ENCODE measurements around the gene CLSTN1. TPM values are rescaled to one million over a fixed set of nuclear protein-coding genes. Genes with fewer than 3 reads are reported as not detected.

The CLSTN1 gene
- total RNA-seq, 1 donor, result 140 TPM

DNA sequence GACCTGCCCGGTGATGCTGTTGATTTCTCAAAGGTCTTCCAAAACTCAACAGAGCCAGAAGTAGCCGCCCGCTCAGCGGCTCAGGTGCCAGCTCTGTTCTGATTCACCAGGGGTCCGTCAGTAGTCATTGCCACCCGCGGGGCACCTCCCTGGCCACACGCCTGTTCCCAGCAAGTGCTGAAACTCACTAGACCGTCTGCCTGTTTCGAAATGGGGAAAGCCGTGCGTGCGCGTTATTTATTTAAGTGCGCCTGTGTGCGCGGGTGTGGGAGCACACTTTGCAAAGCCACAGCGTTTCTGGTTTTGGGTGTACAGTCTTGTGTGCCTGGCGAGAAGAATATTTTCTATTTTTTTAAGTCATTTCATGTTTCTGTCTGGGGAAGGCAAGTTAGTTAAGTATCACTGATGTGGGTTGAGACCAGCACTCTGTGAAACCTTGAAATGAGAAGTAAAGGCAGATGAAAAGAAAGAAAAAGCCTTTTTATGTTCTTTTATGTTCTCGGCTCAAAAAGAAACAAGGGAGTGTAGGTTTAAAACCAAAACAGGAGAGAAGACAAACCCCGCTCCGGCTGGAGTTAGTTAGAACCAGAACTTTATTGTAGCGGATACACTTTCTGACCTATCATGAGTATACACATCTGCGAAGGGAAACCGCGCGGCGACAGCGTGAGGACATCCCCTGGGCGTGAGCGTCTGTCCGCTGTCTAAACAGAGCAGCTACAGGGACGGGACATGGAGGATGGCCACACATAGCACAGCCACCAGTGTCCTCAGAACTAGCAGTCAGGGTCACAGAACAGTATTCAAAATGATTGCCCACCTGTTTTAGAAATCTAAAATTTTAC is 95.1 kb downstream of the CLSTN1 start:
- Histone ChIP-seq H3K27me3 (ENCODE audit: insufficient read depth, low read length) (no peaks in the 10 kb centered on the region), H3K4me3 (ENCODE audit: insufficient read depth, low read length) (no peak overlapping the region), H3K4me1 (ENCODE audit: insufficient read depth, low read length) (no peaks in the 10 kb centered on the region), H3K9me3 (ENCODE audit: low read depth, low read length) (peaks cover 1% of the 10 kb centered on the region), H3K36me3 (ENCODE audit: insufficient read depth, low read length) (peaks cover 51% of the 10 kb centered on the region), H2AFZ (ENCODE audit: low read length) (no peak overlapping the region), H3K27ac (ENCODE audit: low read depth, low read length) (no peak overlapping the region), H3K4me2 (ENCODE audit: insufficient read depth, low read length) (no peak overlapping the region), H3K79me2 (ENCODE audit: insufficient read depth, low read length) (no peaks in the 10 kb centered on the region), H4K20me1 (ENCODE audit: insufficient read depth, low read length) (no peaks in the 10 kb centered on the region)
- peak; percentile 69 for DNase-seq (ENCODE audit: insufficient read length, low spot score, missing footprints)
- TF ChIP-seq, protein P1, sequence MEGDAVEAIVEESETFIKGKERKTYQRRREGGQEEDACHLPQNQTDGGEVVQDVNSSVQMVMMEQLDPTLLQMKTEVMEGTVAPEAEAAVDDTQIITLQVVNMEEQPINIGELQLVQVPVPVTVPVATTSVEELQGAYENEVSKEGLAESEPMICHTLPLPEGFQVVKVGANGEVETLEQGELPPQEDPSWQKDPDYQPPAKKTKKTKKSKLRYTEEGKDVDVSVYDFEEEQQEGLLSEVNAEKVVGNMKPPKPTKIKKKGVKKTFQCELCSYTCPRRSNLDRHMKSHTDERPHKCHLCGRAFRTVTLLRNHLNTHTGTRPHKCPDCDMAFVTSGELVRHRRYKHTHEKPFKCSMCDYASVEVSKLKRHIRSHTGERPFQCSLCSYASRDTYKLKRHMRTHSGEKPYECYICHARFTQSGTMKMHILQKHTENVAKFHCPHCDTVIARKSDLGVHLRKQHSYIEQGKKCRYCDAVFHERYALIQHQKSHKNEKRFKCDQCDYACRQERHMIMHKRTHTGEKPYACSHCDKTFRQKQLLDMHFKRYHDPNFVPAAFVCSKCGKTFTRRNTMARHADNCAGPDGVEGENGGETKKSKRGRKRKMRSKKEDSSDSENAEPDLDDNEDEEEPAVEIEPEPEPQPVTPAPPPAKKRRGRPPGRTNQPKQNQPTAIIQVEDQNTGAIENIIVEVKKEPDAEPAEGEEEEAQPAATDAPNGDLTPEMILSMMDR (IDR thresholded peaks at IDR 0.05; ENCODE audit: extremely low read depth, low read depth, low read length), result no peak

- no peaks in the 10 kb centered on the region for H3K79me2 ChIP-seq (ENCODE audit: insufficient read depth, low read length)
- no peak overlapping the region for H3K4me3 ChIP-seq (ENCODE audit: insufficient read depth, low read length)
- no peak overlapping the region for H3K4me2 ChIP-seq (ENCODE audit: insufficient read depth, low read length)
- TF ChIP-seq, protein P1 (IDR thresholded peaks at IDR 0.05; ENCODE audit: extremely low read depth, low read depth, low read length), result no peak
- DNase-seq (ENCODE audit: insufficient read length, low spot score, missing footprints), result no peak
- peaks cover 49% of the 10 kb centered on the region for H3K36me3 ChIP-seq (ENCODE audit: insufficient read depth, low read length)
- H2AFZ ChIP-seq (ENCODE audit: low read length), result no peak overlapping the region
- H3K27me3 ChIP-seq (ENCODE audit: insufficient read depth, low read length), result no peaks in the 10 kb centered on the region
- H3K9me3 ChIP-seq (ENCODE audit: low read depth, low read length), result peaks cover 9% of the 10 kb centered on the region
- no peak overlapping the region for H3K27ac ChIP-seq (ENCODE audit: low read depth, low read length)
- H3K4me1 ChIP-seq (ENCODE audit: insufficient read depth, low read length), result no peaks in the 10 kb centered on the region
- no peaks in the 10 kb centered on the region for H4K20me1 ChIP-seq (ENCODE audit: insufficient read depth, low read length)
These were observed 96.7 kb downstream of the CLSTN1 start for GRCh38 chr1:9726905-9727595.

DNA sequence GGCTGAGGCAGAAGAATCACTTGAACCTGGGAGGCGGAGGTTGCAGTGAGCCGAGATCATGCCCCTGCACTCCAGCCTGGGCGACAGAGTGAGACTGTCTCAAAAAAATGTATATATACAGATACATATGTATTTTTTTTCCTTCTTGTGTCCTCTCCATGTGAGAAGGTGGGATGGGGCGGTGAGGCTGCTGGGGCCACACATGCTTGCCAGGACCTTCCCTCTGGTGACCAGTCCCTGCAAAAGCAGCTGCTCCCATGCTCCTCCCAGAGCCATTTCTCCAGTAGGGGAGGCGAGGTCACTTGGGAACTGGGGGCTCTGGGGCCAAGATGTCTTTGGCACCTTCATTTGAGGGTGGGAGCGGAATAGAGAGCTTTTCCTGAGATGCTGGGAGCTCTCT is 97.4 kb downstream of the CLSTN1 start:
- Histone ChIP-seq H2AFZ (ENCODE audit: low read length) (no peak overlapping the region), H4K20me1 (ENCODE audit: insufficient read depth, low read length) (no peaks in the 10 kb centered on the region), H3K4me3 (ENCODE audit: insufficient read depth, low read length) (no peak overlapping the region), H3K36me3 (ENCODE audit: insufficient read depth, low read length) (peaks cover 43% of the 10 kb centered on the region), H3K4me1 (ENCODE audit: insufficient read depth, low read length) (no peaks in the 10 kb centered on the region), H3K27ac (ENCODE audit: low read depth, low read length) (no peak overlapping the region), H3K4me2 (ENCODE audit: insufficient read depth, low read length) (no peak overlapping the region), H3K27me3 (ENCODE audit: insufficient read depth, low read length) (no peaks in the 10 kb centered on the region), H3K79me2 (ENCODE audit: insufficient read depth, low read length) (no peaks in the 10 kb centered on the region), H3K9me3 (ENCODE audit: low read depth, low read length) (peaks cover 9% of the 10 kb centered on the region)
- no peak for DNase-seq (ENCODE audit: insufficient read length, low spot score, missing footprints)
- TF ChIP-seq, protein P1 (IDR thresholded peaks at IDR 0.05; ENCODE audit: extremely low read depth, low read depth, low read length), result no peak
